ENCODE data around the gene ABCB1. TPM values are rescaled to one million over a fixed set of nuclear protein-coding genes. Genes with fewer than 3 reads are reported as not detected.

Gene ABCB1
- total RNA-seq, 6 donors from 2014 or later: 2.2 to 14.1 (median 4.1) TPM

DNA sequence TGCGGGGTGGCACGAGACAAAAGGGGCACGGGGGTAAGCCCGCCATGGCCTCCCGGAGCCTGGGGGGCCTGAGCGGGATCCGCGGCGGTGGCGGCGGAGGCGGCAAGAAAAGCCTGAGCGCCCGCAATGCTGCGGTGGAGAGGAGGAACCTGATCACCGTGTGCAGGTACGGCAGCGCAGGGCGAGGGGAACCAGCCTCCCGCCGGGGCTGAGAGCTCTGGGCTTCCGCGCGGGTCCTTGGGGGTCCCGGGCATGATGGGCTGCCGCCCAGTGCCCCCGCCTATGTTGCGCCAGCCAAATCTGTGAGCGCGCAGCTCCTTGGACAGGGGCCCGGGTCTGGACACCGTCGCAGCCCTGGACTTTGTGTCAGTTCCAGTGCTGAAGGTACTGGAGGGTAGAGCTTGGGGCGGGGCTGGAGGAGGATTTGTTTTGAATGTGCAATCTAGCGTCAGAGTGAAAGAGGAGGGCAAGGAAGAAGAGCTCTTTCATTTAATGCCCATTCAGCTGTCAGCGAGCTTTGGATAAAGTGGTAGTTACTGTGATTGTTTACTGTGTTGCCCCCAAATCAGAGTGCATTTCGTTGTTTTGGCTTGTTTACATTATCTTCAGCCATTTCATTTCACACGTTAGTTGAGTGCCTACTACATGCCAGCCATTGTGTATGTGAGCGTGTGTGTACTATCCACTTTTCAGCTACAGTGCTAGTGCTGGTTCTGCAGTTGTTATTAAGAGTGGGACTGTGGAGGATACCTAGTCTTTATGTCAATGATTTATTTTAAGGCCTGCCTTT is 28.3 kb upstream of the ABCB1 start:
- no peak overlapping the region for H3K27ac ChIP-seq
- no peaks in the 10 kb centered on the region for H3K36me3 ChIP-seq
- H3K9me3 ChIP-seq: no peaks in the 10 kb centered on the region
- H3K27me3 ChIP-seq: peaks cover 0 to 7% (median 2%) of the 10 kb centered on the region in 4 donors
- 8 to 13% methylated on average over 15 to 27 of the region's 39 CpGs for WGBS, 2 donors
- ATAC-seq (ENCODE audit: low FRiP score in 2 of 2) (peak; percentile 35 to 40), DNase-seq (peak; percentile 25 to 86)
- peak overlapping the region; percentile 27 to 78 (median 62) for H3K4me3 ChIP-seq
- peaks cover 12 to 19% (median 17%) of the 10 kb centered on the region in 4 donors for H3K4me1 ChIP-seq
- no peak for TF ChIP-seq EP300 (IDR thresholded peaks at IDR 0.05)
- no peak for TF ChIP-seq CTCF (IDR thresholded peaks at IDR 0.05)
- TF ChIP-seq POLR2AphosphoS5 (IDR thresholded peaks at IDR 0.05): no peak
- TF ChIP-seq POLR2A (IDR thresholded peaks at IDR 0.05): no peak

GRCh38 chr7:87627634-87627994 is 26.9 kb upstream of the ABCB1 start:
- peak in 1 of 2 donors; percentile 81 for DNase-seq
- Histone ChIP-seq H3K9me3 (no peaks in the 10 kb centered on the region), H3K27me3 (peaks cover 0 to 7% (median 2%) of the 10 kb centered on the region in 4 donors), H3K36me3 (no peaks in the 10 kb centered on the region), H3K4me3 (peak overlapping the region; percentile 27 to 78 (median 62)), H3K27ac (no peak overlapping the region), H3K4me1 (peaks cover 12 to 19% (median 17%) of the 10 kb centered on the region in 4 donors)
- peak; percentile 47 to 66 for ATAC-seq (ENCODE audit: low FRiP score in 2 of 2)
- WGBS, 2 donors: 2 to 4% methylated on average over 4 to 27 of the region's 30 CpGs
- TF ChIP-seq POLR2A (IDR thresholded peaks at IDR 0.05) (no peak), CTCF (IDR thresholded peaks at IDR 0.05) (no peak), POLR2AphosphoS5 (IDR thresholded peaks at IDR 0.05) (no peak), EP300 (IDR thresholded peaks at IDR 0.05) (no peak)

GRCh38 chr7:87625101-87625500 is 24.4 kb upstream of the ABCB1 start:
- peaks cover 12 to 19% (median 17%) of the 10 kb centered on the region in 4 donors for H3K4me1 ChIP-seq
- no peak for TF ChIP-seq CTCF (IDR thresholded peaks at IDR 0.05)
- no peaks in the 10 kb centered on the region for H3K9me3 ChIP-seq
- DNase-seq (no peak), ATAC-seq (ENCODE audit: low FRiP score in 2 of 2) (no peak)
- peaks cover 0 to 7% (median 2%) of the 10 kb centered on the region in 4 donors for H3K27me3 ChIP-seq
- no peaks in the 10 kb centered on the region for H3K36me3 ChIP-seq
- no peak overlapping the region for H3K27ac ChIP-seq
- no peak overlapping the region for H3K4me3 ChIP-seq
- 87 to 88% methylated on average over 15 of the region's 15 CpGs for WGBS, 2 donors

DNA sequence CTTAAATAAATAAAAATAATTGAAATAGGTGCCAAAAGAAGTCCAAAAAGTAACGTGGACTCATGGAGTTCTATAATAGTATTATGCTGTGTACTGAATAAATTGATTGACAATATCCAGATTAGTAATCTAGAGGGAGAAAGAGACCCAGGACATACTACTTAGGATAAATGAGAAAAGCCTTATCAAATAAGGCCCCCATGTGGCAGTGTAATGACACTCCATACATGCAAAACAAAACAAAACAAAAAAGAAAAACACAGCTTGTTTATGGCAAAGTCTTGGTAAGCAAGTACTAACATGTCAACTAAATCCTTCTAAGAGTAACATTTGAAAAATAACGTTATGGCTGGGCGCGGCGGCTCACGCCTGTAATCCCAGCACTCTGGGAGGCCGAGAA is 23.9 kb upstream of the ABCB1 start:
- peaks cover 12 to 19% (median 17%) of the 10 kb centered on the region in 4 donors for H3K4me1 ChIP-seq
- DNase-seq: no peak

More for the DNA sequence above, 23.9 kb upstream of the ABCB1 start:
- Histone ChIP-seq H3K27ac (no peak overlapping the region), H3K36me3 (no peaks in the 10 kb centered on the region), H3K27me3 (peaks cover 0 to 7% (median 2%) of the 10 kb centered on the region in 4 donors), H3K4me3 (no peak overlapping the region), H3K9me3 (no peaks in the 10 kb centered on the region)
- WGBS, 2 donors: 76 to 85% methylated on average over 7 of the region's 7 CpGs
- TF ChIP-seq POLR2AphosphoS5 (IDR thresholded peaks at IDR 0.05) (no peak), EP300 (IDR thresholded peaks at IDR 0.05) (no peak), CTCF (IDR thresholded peaks at IDR 0.05) (no peak), POLR2A (IDR thresholded peaks at IDR 0.05) (no peak)
- no peak for ATAC-seq (ENCODE audit: low FRiP score in 2 of 2)
